Ovary (tissue), 9 donors: ENCODE measurements around the gene RPL36A. TPM values are rescaled to one million over a fixed set of nuclear protein-coding genes. Genes with fewer than 3 reads are reported as not detected.

Experiments
- DNase-seq, 5 donors: peaks; one replicate each; pipeline ENCODE4 v3.0.0-alpha.2; 2019 to 2020
- H3K27ac ChIP-seq, 2 donors: fragments of 200-600 bp; one replicate each; pipeline versions ENCODE4 v1.5.1 to v1.8.0; 2019 to 2022
- H3K27me3 ChIP-seq: fragments of 200-600 bp; one replicate; pipeline ENCODE4 v1.8.0; 2022
- H3K36me3 ChIP-seq: fragments of 200-600 bp; sonication (generic); one replicate; pipeline ENCODE4 v1.5.1; 2019
- H3K4me1 ChIP-seq: one replicate; pipeline ENCODE4 v1.8.1; 2013; ENCODE audit warnings: mild to moderate bottlenecking, moderate library complexity; ENCODE audit not compliant: insufficient read depth
- H3K4me3 ChIP-seq: fragments of 200-600 bp; sonication (generic); one replicate; pipeline ENCODE4 v1.5.1; 2017
- H3K9me3 ChIP-seq, 2 donors: fragments of 200-600 bp in 1 of 2; sonication (generic) in 1 of 2; one replicate each; pipeline versions ENCODE4 v1.5.1 to v1.8.1; 2013 to 2019; ENCODE audit warnings: mild to moderate bottlenecking in 1 of 2, moderate library complexity in 1 of 2
- CTCF ChIP-seq, 3 donors: fragments of 450-650 bp in 2 of 3; fragments of 200-600 bp in 1 of 3; IDR thresholded peaks; one replicate each; pipeline versions ENCODE4 v1.5.1 to v1.8.0; 2016 to 2022; ENCODE audit warnings: antibody characterized with exemption in 3 of 3, mild to moderate bottlenecking in 1 of 3
- EP300 ChIP-seq: sonication (generic); formaldehyde crosslinking; IDR thresholded peaks from one replicate; pipeline ENCODE4 v1.6.1; 2017; ENCODE audit warnings: antibody characterized with exemption
- POLR2A ChIP-seq: fragments of 450-650 bp; IDR thresholded peaks from one replicate; pipeline ENCODE4 v1.6.1; 2017; ENCODE audit warnings: antibody characterized with exemption, mild to moderate bottlenecking, moderate library complexity
- WGBS, 3 donors: extraction: QIAGEN DNeasy Blood & Tissue Kit in 1 of 3; methylation state at CpG; one replicate each; pipeline versions ENCODE4 v1.1.5 to v1.1.7; 2013 to 2017; 5-methylcytosine and 5-hydroxymethylcytosine counted together
- intact Hi-C, 4 donors: fragments of 100-400 bp; cut with DNase I; formaldehyde crosslinking; loops; one replicate each; pipeline versions ENCODE4 v1.11.0 to v1.15.1; 2022 to 2023
- polyA plus RNA-seq, 2 donors: library from polyadenylated mRNA; stranded (reverse); fragments of 200-250 nt in 1 of 2; fragments of 350-450 nt in 1 of 2; fragmentation: Illumina TruSeq in 1 of 2; extraction: RNeasy Lipid Tissue Mini Kit (QIAGEN cat#74804) in 1 of 2; gene quantifications; one replicate each; pipeline ENCODE4 v1.2.3, GENCODE V29; 2013 to 2014
- total RNA-seq, 7 donors: library from RNA; depleted of rRNA in 2 of 7; stranded (reverse); fragments of >200 nt in 2 of 7; fragmentation: NEBNext Ultra II Directional in 3 of 7; extraction: Animal tissue kit (Norgen Biotek cat#: 25700) in 3 of 7; gene quantifications; one replicate each; pipeline versions ENCODE4 v1.1.0 to v1.2.4, GENCODE V29; 2016 to 2023
- donor health status: DM: no; HTN: no; CAD: no; lungs with moderate emphysema.
- donor health status: DM: no; HTN: no; CAD: no.
- donor health status: Bipolar disorder and iron deficiency.
- donor health status: DM: yes; HTN: yes; CAD: no.
- donor health status: DM: no; HTN: no; CAD: no.
- donor health status: DM: yes; HTN: yes; CAD: no.

RPL36A gene
- total and polyA plus RNA-seq, 9 donors, result 405 to 5,275 (median 581) TPM

GRCh38 chrX:101393530-101394305, 2.9 kb downstream of the RPL36A start:
- no peak for DNase-seq
- intact Hi-C loops, result no loop called here
- no peaks in the 10 kb centered on the region for H3K9me3 ChIP-seq
- TF ChIP-seq EP300, result no peak
- no peak for TF ChIP-seq CTCF (IDR thresholded peaks at IDR 0.05)
- TF ChIP-seq POLR2A, result no peak
- H3K4me3 ChIP-seq, result no peak overlapping the region
- H3K4me1 ChIP-seq, result no peaks in the 10 kb centered on the region
- H3K27me3 ChIP-seq, result no peaks in the 10 kb centered on the region
- H3K36me3 ChIP-seq, result no peaks in the 10 kb centered on the region
- no peak overlapping the region for H3K27ac ChIP-seq
- WGBS, 3 donors, result 73 to 79% (median 78%) methylated on average over 11 of the region's 11 CpGs

- no peak overlapping the region for H3K4me3 ChIP-seq
- H3K27me3 ChIP-seq, result no peaks in the 10 kb centered on the region
- no peaks in the 10 kb centered on the region for H3K4me1 ChIP-seq
- intact Hi-C loops, result no loop called here
- no peak for TF ChIP-seq CTCF (IDR thresholded peaks at IDR 0.05)
- no peak for TF ChIP-seq EP300
- no peak for TF ChIP-seq POLR2A
- no peak for DNase-seq
- H3K9me3 ChIP-seq, result no peaks in the 10 kb centered on the region
- no peak overlapping the region for H3K27ac ChIP-seq
- H3K36me3 ChIP-seq, result no peaks in the 10 kb centered on the region
These were observed 3.6 kb downstream of the RPL36A start for GRCh38 chrX:101394372-101394771.

GRCh38 chrX:101395789-101396188, 5.0 kb downstream of the RPL36A start:
- no peaks in the 10 kb centered on the region for H3K4me1 ChIP-seq
- TF ChIP-seq CTCF (IDR thresholded peaks at IDR 0.05) (no peak), EP300 (no peak), POLR2A (no peak)
- no peak for DNase-seq
- no peak overlapping the region for H3K4me3 ChIP-seq
- H3K27me3 ChIP-seq, result no peaks in the 10 kb centered on the region
- no peak overlapping the region for H3K27ac ChIP-seq
- WGBS, 3 donors, result 79 to 90% (median 84%) methylated on average over 1 of the region's 1 CpG
- intact Hi-C loops, result no loop called here
- no peaks in the 10 kb centered on the region for H3K9me3 ChIP-seq
- H3K36me3 ChIP-seq, result no peaks in the 10 kb centered on the region

- H3K4me1 ChIP-seq, result no peaks in the 10 kb centered on the region
These were observed 7.0 kb downstream of the RPL36A start for GRCh38 chrX:101397779-101398178.

More at GRCh38 chrX:101397779-101398178, 7.0 kb downstream of the RPL36A start:
- Histone ChIP-seq H3K27me3 (no peaks in the 10 kb centered on the region), H3K4me3 (no peak overlapping the region), H3K36me3 (no peaks in the 10 kb centered on the region), H3K27ac (no peak overlapping the region), H3K9me3 (no peaks in the 10 kb centered on the region)
- intact Hi-C loops, result no loop called here
- TF ChIP-seq CTCF (IDR thresholded peaks at IDR 0.05) (no peak), EP300 (no peak), POLR2A (no peak)
- 21 to 30% (median 22%) methylated on average over 4 of the region's 4 CpGs for WGBS, 3 donors
- no peak for DNase-seq
